ENCODE data around the gene APBA2. TPM values are rescaled to one million over a fixed set of nuclear protein-coding genes. Genes with fewer than 3 reads are reported as not detected.

Gene APBA2
- total and polyA plus RNA-seq, 10 of the 15 experiments (the other 5 are each of a cell fraction or from before 2014, with no cell fraction given) = 0.06 to 0.26 (median 0.07) TPM; not detected in 7

GRCh38 chr15:29078541-29078940 is 192.8 kb downstream of the APBA2 start:
- no peaks in the 10 kb centered on the region; a peak in 1 of 4 replicates for H3K27me3 ChIP-seq (replicated peaks in 1 of 2; ENCODE audit: control insufficient read depth in 2 of 2, insufficient read depth in 2 of 2, low read length in 1 of 2)
- no peak overlapping the region for H3K9ac ChIP-seq (ENCODE audit: control insufficient read depth, insufficient read depth, low read length)
- no peak for DNase-seq (ENCODE audit: low read depth, low spot score)
- H3K79me2 ChIP-seq (ENCODE audit: control insufficient read depth, insufficient read depth, low read length) = no peaks in the 10 kb centered on the region
- no peaks in the 10 kb centered on the region for H3K9me3 ChIP-seq (replicated peaks; ENCODE audit: control insufficient read depth, insufficient read depth, low read length)
- ChIA-PET SMC1A (ENCODE audit: uncharacterized antibody, unreplicated experiment) (no interaction called here), RAD21 (ENCODE audit: unreplicated experiment) (no interaction called here), POLR2A (no interaction called here), CTCF (interaction anchor here (1.3 kb wide), 1 partner anchor 23 kb away, joined by 4 read pairs; no protein-coding TSS in a partner anchor)
- H3K4me2 ChIP-seq (ENCODE audit: control insufficient read depth, insufficient read depth) = no peak overlapping the region
- H2AFZ ChIP-seq (ENCODE audit: control insufficient read depth, low read depth, low read length) = no peak overlapping the region
- 43% methylated on average over 8 of the region's 10 CpGs for WGBS (ENCODE audit: insufficient coverage, insufficient replicate concordance, low lambda C conversion rate, missing lambda C conversion rate)
- in situ Hi-C loops (cut with MboI) (no loop called here), intact Hi-C loops (cut with micrococcal nuclease; ENCODE audit: unreplicated experiment) (no loop called here)
- TF ChIP-seq PKNOX1 (IDR thresholded peaks at IDR 0.05) (no peak), TCF7 (IDR thresholded peaks at IDR 0.05; ENCODE audit: borderline replicate concordance) (no peak)
- H3K4me1 ChIP-seq (ENCODE audit: control insufficient read depth, insufficient read depth, low read length) = no peaks in the 10 kb centered on the region
- FAIRE-seq = no peak
- H3K36me3 ChIP-seq (ENCODE audit: control insufficient read depth in 2 of 2, insufficient read depth in 2 of 2, low read length in 1 of 2) = no peaks in the 10 kb centered on the region
- no TSS peak for BruUV-seq (replicated peaks)
- no peaks in the 10 kb centered on the region for H4K20me1 ChIP-seq (ENCODE audit: control insufficient read depth, insufficient read depth)
- no peak for ATAC-seq
- no peak overlapping the region for H3K4me3 ChIP-seq
- no peak overlapping the region for H3K27ac ChIP-seq (ENCODE audit: control insufficient read depth, insufficient read depth)

- H4K20me1 ChIP-seq (ENCODE audit: control insufficient read depth, insufficient read depth) = no peaks in the 10 kb centered on the region
- H3K4me1 ChIP-seq (ENCODE audit: control insufficient read depth, insufficient read depth, low read length) = no peaks in the 10 kb centered on the region
- no peaks in the 10 kb centered on the region for H3K36me3 ChIP-seq (ENCODE audit: control insufficient read depth in 2 of 2, insufficient read depth in 2 of 2, low read length in 1 of 2)
- no peaks in the 10 kb centered on the region for H3K79me2 ChIP-seq (ENCODE audit: control insufficient read depth, insufficient read depth, low read length)
- SMC1A ChIA-PET (ENCODE audit: uncharacterized antibody, unreplicated experiment) = no interaction called here
- WGBS (ENCODE audit: insufficient coverage, insufficient replicate concordance, low lambda C conversion rate, missing lambda C conversion rate) = 8% methylated on average over 5 of the region's 5 CpGs
- CTCF ChIA-PET = interaction anchor here (1.3 kb wide), 1 partner anchor 22 kb away, joined by 4 read pairs; no protein-coding TSS in a partner anchor
- no TSS peak for BruUV-seq (replicated peaks)
- no peak overlapping the region for H3K27ac ChIP-seq (ENCODE audit: control insufficient read depth, insufficient read depth)
- no peak for DNase-seq (ENCODE audit: low read depth, low spot score)
- RAD21 ChIA-PET (ENCODE audit: unreplicated experiment) = no interaction called here
- no peak overlapping the region for H3K4me3 ChIP-seq
- POLR2A ChIA-PET = no interaction called here
- H3K4me2 ChIP-seq (ENCODE audit: control insufficient read depth, insufficient read depth) = no peak overlapping the region
- intact Hi-C loops (cut with micrococcal nuclease; ENCODE audit: unreplicated experiment) (no loop called here), in situ Hi-C loops (cut with MboI) (no loop called here)
- no peak overlapping the region for H3K9ac ChIP-seq (ENCODE audit: control insufficient read depth, insufficient read depth, low read length)
- ATAC-seq = no peak
- H3K9me3 ChIP-seq (replicated peaks; ENCODE audit: control insufficient read depth, insufficient read depth, low read length) = no peaks in the 10 kb centered on the region
- no peak overlapping the region for H2AFZ ChIP-seq (ENCODE audit: control insufficient read depth, low read depth, low read length)
- H3K27me3 ChIP-seq (replicated peaks in 1 of 2; ENCODE audit: control insufficient read depth in 2 of 2, insufficient read depth in 2 of 2, low read length in 1 of 2) = no peaks in the 10 kb centered on the region; a peak in 1 of 4 replicates
- FAIRE-seq = no peak
- TF ChIP-seq FOXM1 (IDR thresholded peaks at IDR 0.05; ENCODE audit: low read depth, low read length) = no peak
- TF ChIP-seq MTA2 (IDR thresholded peaks at IDR 0.05; ENCODE audit: low read depth) = no peak
- no peak for TF ChIP-seq BHLHE40 (IDR thresholded peaks at IDR 0.05; ENCODE audit: borderline replicate concordance in 1 of 2, low read depth in 2 of 2, low read length in 1 of 2)
- TF ChIP-seq PAX5 (IDR thresholded peaks at IDR 0.05; ENCODE audit: borderline replicate concordance, low read depth, low read length) = no peak
- no peak for TF ChIP-seq TBL1XR1 (IDR thresholded peaks at IDR 0.05; ENCODE audit: low read depth, low read length)
- TF ChIP-seq MLLT1 (IDR thresholded peaks at IDR 0.05) = no peak
- no peak for TF ChIP-seq YY1 (IDR thresholded peaks at IDR 0.05; ENCODE audit: low read depth, low read length)
- TF ChIP-seq NR2C2 (IDR thresholded peaks at IDR 0.05; ENCODE audit: borderline replicate concordance, control insufficient read depth, insufficient read length, low read depth) = no peak
- no peak for TF ChIP-seq FOXK2 (IDR thresholded peaks at IDR 0.05)
- TF ChIP-seq ASH2L (IDR thresholded peaks at IDR 0.05; ENCODE audit: borderline replicate concordance, low read depth) = no peak
- no peak for TF ChIP-seq EGR1 (IDR thresholded peaks at IDR 0.05; ENCODE audit: borderline replicate concordance in 1 of 2, low read depth in 2 of 2, low read length in 2 of 2)
- TF ChIP-seq MYB (IDR thresholded peaks at IDR 0.05; ENCODE audit: borderline replicate concordance, low read depth, low read length) = no peak
- no peak for TF ChIP-seq NFXL1 (IDR thresholded peaks at IDR 0.05; ENCODE audit: borderline replicate concordance)
- no peak for TF ChIP-seq NRF1 (conservative IDR thresholded peaks at IDR 0.05; ENCODE audit: low read depth, low read length)
- TF ChIP-seq DPF2 (IDR thresholded peaks at IDR 0.05) = no peak
- TF ChIP-seq CEBPB (IDR thresholded peaks at IDR 0.05; ENCODE audit: borderline replicate concordance in 1 of 2, low read depth in 2 of 2, low read length in 2 of 2) = no peak
Measured at GRCh38 chr15:29079479-29079878, 193.7 kb downstream of the APBA2 start.
